ENCODE measurements around the gene SERPINA9.

- TF ChIP-seq CTCF (IDR thresholded peaks at IDR 0.05; ENCODE audit: control extremely low read depth in 1 of 3, insufficient read depth in 1 of 3, low read depth in 1 of 3, low read length in 3 of 3) = no peak
- TF ChIP-seq ZNF274 (IDR thresholded peaks at IDR 0.05; ENCODE audit: borderline replicate concordance, extremely low read depth, low read length) = no peak
- TF ChIP-seq MAFK (IDR thresholded peaks at IDR 0.05; ENCODE audit: low read depth, low read length) = no peak
- no peak for TF ChIP-seq RAD21 (IDR thresholded peaks at IDR 0.05 in 1 of 2, conservative IDR thresholded peaks at IDR 0.05 in 1 of 2; ENCODE audit: low read depth in 2 of 2, low read length in 2 of 2)
- TF ChIP-seq POLR2AphosphoS5 (IDR thresholded peaks at IDR 0.05; ENCODE audit: low read depth, low read length) = no peak
- TF ChIP-seq HDAC6 (IDR thresholded peaks at IDR 0.05; ENCODE audit: low read depth, low read length) = no peak
- TF ChIP-seq BRCA1 (IDR thresholded peaks at IDR 0.05; ENCODE audit: low read depth, low read length) = no peak
- TF ChIP-seq GABPA (IDR thresholded peaks at IDR 0.05; ENCODE audit: borderline replicate concordance, insufficient read depth, low read length) = no peak
Measured at GRCh38 chr14:94515426-94515825, 39.4 kb upstream of the SERPINA9 start.

All from H1 (cell line).